Activated CD8-positive, alpha-beta memory T cell treated with anti-CD3 and anti-CD28 coated beads for 24 hours (primary cell): ENCODE data around the gene PLTP.
A peak's percentile ranks its signal among the peaks of the same experiment; 100 is the strongest.

ENCODE experiments used
- DNase-seq: peaks from one replicate; pipeline ENCODE4 v3.0.0-alpha.2; 2020

Gene PLTP

GRCh38 chr20:45867819-45868176, 44.2 kb downstream of the PLTP start:
- no peak for DNase-seq

GRCh38 chr20:45867136-45867818, 44.7 kb downstream of the PLTP start:
- DNase-seq = no peak

GRCh38 chr20:45866454-45866853, 45.5 kb downstream of the PLTP start:
- no peak for DNase-seq

- DNase-seq = no peak
These were observed 48.1 kb downstream of the PLTP start for GRCh38 chr20:45863543-45864470.

DNA sequence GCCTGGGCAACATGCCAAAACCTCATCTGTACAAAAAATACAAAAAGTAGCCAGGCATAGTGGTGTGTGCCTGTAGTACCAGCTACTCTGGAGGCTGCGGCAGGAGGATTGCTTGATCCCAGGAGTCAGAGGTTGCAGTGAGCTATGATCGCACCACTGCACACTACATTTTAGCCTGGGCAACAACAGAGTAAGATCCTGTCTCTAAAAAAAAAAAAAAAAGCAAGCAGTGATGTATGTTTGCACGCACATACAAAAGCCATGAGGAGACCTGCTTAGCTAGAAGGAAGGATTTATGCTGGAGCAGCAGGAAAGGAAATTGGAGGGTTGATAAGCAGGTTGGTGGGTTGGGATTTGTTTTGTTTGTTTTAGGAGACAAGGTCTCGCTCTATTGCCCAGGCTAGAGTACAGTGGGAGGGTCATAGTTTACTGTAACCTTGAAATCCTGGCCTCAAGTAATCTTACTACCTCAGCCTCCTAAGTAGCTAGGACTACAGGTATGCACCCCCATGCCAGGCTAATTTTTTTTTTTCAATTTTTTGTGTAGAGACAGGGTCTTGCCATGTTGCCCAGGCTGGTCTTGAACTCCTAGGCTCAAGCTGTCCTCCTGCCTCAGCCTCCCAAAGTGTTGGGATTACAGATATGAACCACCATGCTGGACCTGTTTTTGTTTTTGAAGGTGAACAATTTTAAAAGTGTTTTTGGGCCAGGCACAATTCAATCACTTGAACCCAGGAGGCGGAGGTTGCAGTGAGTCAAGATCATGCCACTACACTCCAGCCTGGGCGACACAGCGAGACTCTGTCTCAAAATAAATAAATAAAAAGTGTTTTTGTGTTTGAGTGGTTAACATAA, 50.5 kb downstream of the PLTP start:
- no peak for DNase-seq

DNA sequence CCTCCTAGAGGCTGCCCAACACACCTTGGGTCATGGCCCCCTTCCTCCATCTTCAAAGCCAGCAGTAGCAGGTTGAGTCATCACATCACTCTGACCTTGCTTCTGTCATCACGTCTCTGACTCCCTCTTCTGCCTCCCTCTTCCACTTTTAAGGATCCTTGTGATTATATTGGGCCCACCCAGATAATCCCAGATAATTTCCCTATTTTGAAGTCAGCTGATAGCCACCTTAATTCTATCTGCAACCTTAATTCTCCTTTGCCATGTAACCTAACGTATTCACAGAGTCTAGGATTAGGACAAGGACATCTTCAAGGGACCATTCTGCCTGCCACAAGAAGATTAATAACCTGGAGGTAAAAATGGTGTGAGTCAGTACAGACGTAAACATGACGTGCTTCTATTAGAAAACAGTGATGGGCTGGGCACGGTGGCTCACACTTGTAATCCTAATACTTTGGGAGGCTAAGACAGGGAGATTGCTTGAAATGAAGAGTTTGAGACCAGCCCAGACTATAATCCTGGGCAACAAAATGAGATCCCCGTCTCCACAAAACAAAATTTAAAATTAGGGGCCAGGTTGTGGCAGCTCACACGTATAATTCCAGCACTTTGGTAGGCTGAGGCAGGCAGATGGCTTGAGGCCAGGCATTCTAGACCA, 51.3 kb downstream of the PLTP start:
- no peak for DNase-seq

DNA sequence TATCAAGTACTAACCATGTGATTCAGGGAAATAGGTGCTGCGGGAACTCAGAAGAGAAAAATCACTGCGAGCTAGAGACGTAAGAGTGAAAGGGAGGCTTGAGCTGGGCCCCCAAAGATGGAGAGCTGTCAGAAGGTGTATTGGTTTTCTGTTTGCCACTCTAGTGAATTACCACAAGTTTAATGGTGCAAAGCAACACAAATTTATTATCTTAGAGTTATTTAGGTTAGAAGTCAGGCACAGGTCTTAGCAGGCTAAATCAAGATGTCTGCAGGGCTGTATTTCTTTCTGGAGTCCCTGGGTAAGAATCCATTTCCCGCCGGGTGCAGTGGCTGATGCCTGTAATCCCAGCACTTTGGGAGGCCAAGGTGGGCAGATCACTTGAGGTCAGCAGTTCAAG, 52.0 kb downstream of the PLTP start:
- DNase-seq = no peak

DNA sequence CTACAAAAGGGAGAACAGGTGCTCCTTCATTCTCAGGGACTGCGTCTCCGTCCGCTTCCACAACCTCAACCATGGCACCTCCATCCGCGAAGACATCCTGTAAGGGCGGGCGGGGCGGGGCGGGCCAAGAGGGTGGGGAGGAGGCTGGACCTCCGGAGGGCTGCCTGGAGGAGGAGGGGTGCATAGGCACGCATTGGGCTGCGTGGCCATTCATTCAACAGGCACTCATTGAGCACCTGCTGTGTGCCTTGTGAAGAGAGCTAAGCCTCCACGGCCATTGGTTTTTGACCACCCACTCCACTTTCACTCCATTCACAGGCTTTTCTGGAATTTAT, 54.1 kb downstream of the PLTP start:
- no peak for DNase-seq

DNA sequence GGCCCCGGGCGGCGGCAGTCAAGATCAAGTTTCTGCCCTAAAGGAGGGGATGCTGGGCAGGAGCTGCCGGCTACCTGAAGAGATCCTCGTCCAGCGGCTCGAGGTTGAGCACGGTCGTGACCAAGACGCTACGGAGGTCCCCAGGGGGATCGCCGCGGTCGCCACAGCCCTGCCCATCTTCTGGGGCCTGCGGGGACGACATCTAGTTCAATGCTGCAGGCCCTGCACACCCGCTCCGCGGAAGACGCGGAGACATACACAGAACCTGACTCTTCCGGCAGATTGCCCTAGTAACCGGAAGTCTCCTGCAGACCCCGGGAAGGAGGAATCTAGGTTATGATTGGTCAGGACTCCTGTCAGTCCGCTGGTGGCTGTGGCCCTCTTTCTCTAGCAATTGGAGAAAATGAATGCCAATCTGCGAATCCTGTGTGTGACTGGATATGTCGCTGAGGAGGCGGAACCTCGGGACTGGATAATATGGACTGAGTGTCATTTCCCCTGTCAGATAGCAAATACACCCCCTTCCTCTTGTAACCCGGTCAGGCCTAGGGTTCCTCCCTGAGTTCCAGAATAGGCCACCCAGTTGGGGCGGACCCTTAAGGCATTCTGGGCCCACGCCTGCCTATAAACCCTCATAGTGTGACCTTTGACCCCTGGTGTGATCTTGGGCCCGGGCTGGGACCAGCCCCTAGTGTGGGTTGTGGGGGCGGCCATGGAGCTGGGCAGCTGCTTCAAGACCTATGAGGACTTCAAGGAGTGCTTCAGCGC, 54.7 kb downstream of the PLTP start, which contains the start of the genes ACOT8 and ZSWIM3:
Gene ACOT8 (minus strand): TSS at position 279 of the 768 bp plus-strand sequence. CDS start 77 bp downstream, at position 202.
Gene ZSWIM3 (plus strand): TSS at position 501 of the 768 bp plus-strand sequence. CDS start 212 bp downstream, at position 713.
- peak; percentile 90 for DNase-seq

- DNase-seq = no peak
These were observed 58.5 kb downstream of the PLTP start for GRCh38 chr20:45853484-45853883.

DNA sequence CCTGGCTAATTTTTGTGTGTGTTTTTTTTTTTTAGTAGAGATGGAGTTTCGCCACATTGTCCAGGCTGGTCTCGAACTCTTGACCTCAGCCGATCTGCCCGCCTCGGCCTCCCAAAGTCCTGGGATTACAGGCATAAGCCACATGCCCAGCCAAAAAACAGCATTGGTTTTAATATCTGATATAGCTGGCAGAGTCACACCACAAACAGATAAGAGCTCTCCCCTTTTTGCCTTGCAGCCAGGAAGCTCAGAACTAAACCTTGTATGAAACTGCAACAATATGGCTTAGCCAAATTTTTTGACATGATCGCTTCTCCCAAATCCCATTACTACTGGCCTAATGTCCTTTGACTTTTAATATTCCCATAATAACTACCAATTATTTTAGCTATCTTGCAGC, 59.6 kb downstream of the PLTP start:
- no peak for DNase-seq

- no peak for DNase-seq
These were observed 60.5 kb downstream of the PLTP start for GRCh38 chr20:45851501-45851900.

GRCh38 chr20:45850926-45851325, 61.0 kb downstream of the PLTP start:
- no peak for DNase-seq

- DNase-seq = no peak
These were observed 61.7 kb downstream of the PLTP start for GRCh38 chr20:45850238-45850637.

DNA sequence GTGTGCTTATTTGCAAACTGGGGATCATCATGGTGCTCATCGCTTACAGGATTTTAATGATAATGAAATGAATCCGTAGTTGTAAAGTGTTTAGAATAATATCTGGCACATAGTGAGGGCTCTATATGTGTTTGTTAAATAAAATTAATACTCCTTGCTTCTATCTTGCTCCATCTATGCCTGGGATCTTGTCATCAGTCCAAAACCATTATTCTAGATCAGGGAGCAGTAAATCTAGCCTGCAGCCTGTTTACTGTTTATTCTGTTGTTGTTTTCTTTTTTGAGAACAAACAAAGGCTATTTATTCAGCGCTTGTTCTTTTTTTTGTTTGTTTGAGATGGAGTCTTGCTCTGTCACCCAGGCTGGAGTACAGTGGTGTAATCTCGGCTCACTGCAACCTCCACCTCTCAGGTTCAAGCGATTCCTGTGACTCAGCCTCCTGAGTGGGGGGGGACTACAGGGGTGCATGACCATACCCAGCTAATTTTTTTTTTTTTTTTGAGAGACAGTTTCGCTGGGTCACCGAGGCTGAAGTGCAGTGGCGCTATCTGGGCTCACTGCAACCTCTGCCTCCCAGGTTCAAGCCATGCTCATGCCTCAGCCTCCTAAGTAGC, 62.9 kb downstream of the PLTP start:
- DNase-seq = no peak
